GM19043 (cell line): ENCODE results near the gene WWC2.

ENCODE experiments used
- ATAC-seq: cut with Tn5 transposase; IDR thresholded peaks from one replicate; pipeline ENCODE4 v1.9.1; 2021; ENCODE audit warnings: low read depth; ENCODE audit not compliant: unreplicated experiment

WWC2 gene

DNA sequence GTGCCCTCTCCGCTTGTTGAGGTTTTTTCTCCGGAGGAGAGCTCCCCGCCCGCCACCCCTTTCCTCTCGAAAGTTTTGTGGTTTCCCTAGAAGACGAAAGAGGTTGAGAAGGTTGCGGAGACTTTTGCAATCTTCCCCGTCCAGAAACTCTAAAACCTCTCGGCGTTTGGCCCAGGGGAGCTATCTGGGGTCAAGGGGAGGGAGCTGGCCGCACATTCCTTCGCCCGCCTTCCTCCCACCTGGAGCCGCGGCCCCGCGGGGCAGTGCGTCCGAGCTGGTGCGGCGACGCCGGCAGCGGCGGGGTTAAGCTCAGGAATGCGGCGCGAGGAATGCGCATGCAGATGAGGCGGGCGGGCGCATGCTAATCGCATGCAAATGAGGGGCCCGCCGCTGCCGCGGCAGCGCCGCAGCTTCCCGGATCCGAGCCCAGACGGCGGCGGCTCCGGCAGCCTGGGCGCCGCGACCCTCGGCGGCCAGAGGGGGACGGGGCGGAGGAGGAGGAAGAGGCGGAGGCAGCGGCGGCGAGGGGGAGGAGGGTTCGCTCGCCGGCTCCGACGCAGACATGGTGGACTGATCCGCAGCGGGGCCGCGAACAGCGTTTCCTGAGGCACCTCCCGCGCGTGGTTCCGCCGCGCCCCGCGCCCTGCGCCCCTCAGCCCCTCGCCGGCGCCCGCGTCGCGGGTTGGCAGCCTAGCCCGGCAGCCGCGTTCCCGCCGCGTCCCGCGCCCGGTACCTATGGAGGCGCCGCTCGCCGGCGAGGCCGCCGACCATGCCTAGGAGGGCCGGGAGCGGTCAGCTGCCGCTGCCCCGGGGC is at the start of gene WWC2:
TSS of gene WWC2 (plus strand) at position 535 of the 814 bp plus-strand sequence. CDS start at position 770, 235 bp downstream.
- ATAC-seq = peak; percentile 65

DNA sequence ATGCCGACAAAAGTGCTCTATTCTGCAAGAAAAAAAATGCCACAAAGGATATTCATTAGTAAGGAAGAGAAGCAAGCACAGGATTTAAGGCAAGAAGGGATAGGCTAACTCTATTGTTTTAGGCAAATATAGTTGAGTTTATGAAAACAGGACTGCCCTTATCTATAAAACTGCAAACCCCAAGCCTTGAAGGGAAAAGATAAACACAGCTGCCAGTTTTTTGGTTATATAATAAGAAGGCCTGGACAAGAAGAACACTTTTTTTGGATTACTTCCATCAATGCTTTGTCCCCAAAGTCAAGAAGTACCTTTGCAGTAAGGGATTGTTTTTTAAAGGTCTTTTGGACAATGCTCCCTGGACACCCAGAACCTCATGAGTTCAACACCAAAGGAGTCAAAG is 45.4 kb upstream of the WWC2 start:
- ATAC-seq = no peak

DNA sequence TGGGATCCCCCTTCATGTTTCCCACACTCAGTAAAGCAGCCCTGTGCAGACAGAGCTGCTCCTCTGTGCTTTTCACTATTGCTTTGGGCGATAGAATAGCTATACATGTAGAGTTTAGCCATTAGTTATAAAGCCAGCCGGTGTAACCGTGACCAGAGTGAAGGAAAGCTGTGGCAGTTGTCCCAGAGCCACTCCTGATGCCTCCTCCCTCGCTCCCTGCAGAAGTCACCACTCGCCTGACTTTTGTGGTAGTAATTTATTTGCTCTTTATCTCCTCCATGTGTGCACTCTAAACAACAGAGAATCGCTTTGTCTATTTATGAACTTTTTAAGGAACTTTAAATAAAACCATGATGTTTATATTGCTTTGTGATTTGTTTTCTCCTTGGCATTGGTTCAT is 41.8 kb upstream of the WWC2 start:
- no peak for ATAC-seq

DNA sequence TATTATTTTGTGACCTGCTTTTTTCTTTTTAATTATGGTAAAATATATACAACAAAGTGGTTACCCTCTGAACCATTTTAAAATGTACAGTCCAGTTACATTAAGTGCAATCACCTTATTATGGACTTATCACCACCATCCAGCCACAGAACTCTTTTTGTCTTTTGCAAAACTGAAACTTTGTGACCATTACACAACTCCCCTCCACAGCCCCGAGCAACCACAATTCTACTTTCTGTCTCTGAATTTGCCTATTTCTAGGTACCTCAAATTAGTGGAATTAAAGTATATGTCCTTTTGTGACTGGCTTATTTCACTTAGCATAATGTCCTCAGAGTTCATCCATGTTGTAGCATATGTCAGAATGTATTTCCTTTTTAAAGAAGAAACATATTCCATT is 39.3 kb upstream of the WWC2 start:
- ATAC-seq = no peak

DNA sequence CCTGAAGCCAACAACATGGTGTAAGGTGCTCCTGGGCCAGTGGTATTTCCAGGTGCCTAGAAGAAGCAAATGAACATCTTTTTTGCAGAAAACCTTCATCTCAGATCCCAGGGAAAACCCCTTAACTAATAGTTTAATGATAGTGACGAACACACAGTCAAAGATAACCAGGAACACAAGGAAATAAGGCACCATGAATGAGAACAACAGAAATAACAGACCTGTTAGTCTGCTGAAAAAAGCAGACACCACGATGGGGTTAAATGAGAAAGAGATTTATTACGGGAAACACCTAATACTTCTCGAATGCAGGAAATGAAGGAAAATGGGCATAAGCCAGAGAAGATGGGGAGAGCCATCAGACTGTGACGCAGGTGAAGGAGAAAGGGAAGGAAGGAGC is 30.6 kb upstream of the WWC2 start:
- no peak for ATAC-seq

DNA sequence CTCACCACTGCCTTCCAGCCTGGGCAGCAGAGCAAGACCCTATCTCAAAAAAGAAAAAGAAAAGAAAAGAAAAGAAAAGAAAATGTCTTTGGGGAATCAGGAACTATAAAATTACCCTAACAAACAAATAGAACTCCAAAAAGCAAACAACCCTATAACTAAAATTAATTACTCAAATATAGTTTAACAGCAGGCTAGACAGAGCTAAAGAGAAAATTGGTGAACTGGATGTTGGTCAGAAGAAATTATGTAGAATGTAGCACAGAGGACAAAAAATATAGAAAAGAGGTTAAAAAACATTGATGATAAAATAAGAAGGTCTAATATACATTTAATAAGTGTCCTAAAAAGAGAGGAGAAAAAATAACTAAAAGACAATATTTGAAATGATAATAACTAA is 27.8 kb upstream of the WWC2 start:
- no peak for ATAC-seq

DNA sequence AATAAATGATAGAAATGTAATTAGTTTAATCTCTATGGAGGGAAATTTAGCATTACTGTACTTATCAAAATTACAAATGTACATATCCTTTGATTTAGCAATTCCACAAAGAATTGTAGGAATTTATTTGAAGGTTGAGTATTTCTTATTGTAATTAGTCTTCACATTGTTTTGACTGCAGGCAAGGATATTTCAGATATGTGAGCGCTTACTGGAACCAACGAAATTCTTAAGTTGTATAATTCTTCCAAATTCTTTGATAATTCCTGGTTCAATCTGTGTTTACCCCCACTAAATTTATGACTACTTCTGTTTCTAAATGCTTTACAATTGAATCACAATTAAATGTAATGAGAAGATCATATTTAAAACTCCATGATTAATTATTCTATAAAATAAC is 26.9 kb upstream of the WWC2 start:
- ATAC-seq = no peak

DNA sequence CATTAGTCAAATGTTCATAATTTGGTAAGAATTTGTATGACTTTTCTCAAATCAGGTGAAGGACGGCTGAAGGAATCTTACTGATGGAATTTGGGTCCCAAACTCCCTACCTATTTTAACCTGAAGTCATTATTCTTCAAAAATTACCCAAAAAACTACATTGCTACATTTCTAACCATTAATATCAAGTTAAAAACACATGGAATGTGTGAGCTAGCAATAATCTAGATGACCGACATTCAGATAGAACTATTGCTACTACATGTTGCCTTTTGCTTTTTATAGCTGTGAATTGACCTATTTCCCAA is 25.3 kb upstream of the WWC2 start:
- no peak for ATAC-seq

DNA sequence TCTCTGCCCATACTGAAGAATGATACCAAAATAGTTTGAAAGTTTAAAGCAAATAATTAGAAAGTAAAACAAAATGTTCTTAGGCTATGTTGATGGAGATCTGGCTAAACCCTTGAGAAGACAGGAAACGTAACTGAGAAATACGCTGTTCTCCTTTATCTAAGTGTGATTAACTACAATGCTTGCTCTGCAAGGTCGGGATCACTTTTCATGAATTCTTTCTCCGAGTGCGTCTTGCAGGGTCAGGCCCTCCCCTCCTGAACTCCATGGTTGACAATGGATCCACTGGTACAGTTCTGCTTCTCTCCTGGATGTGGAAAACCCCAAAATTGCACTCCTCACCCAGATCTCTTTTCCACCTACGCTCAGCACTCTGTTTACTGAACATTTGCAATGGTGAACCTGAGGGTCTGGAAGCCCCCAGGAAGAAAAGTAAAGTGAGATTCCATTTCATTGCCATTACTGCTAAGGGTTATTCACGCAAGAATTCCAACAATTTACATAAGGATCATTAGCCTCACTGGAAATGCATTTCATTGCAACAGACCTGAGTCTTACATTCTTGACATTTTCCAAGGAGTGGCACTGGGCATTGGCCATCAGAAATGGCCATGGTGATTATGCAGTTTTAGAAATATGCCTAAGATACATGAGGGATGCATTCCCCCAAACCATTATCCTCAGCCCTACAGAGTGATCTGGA is 24.6 kb upstream of the WWC2 start:
- ATAC-seq = no peak

DNA sequence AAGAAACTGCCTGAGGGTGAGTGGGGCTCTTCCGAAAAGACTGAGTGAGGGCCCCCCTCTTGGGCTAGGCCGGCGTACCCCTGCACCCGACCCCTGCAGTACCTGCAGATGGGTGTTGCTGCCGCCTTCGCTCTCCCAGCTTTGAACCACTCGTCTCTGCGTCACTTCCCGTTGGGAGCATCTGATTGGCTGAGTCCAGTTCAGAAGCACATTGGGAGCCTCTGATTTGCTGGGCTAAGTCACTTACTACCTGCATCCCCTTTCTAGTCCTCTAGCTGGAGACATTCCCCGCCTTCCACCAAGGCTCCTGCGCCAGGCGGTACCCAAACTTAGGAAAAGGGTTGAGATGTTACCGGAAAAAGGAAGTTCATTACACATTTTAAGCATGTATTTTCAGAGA is 20.4 kb upstream of the WWC2 start:
- no peak for ATAC-seq

DNA sequence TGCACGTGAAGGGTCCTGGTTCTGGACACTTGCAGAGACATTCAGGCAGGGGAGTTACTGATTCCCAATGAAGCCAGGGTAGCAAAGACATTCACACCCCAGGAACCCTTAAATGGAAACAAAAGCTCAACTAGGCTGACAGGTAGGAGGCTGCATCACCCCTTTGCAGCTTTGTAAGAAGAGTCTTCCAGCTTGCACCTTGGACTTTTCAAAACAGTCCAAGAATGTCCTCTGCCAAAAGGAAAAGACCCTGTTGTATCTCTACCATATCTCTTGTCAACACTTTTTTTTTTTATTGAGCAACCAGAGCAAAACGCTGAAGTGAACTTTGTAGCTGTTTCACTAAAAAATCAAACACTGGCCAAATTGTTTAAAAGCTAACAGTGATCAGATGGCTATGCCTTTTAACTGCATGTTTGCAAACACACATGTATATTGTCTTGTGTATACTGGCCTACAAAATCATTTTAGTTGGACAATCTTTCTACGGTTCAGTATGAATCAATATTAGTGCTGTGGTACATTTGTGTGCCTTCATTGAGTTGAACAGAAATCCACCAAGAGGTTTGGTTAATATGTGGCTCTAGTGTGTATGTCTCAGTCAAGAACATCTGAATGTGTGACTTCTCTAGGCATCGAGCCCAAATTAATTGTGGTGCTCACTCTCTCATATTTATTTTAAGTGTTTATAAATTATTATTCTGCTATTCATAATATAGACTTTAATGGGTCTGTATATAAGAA is 18.5 kb upstream of the WWC2 start:
- ATAC-seq = no peak

DNA sequence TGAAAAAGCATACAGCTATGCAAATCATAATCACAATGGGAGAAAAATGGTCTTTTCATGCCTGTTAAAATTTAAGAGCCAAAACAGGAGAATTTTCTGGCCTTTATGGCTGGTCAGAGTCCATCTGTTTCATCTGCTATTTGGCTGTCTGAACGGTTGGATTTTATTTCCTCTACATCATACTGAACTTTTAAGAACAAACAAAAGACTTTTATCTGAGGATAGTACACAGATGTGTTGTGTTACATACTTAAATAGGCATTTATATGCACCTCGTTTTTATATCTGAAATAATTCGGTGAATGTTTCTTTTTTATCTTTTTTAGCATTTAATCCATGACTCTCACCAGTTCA is 18.0 kb upstream of the WWC2 start:
- ATAC-seq = no peak

DNA sequence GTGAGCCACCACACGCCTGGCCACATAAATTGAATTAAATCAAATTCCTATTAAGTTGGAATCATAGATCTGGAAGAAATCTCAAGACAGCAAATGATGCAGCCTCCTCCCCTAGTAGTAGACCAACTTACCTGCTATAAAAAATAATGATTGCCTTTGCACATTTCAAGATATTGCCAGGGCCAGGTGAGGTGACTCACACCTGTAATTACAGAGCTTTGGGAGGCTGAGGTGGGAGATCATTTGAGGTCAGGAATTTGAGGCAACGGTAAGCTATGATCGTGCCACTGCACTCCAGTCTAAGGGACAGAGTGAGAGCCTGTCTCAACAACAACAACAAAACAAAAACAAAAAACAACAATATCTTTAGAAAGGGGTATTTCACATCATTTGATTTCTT is 17.0 kb upstream of the WWC2 start:
- no peak for ATAC-seq

DNA sequence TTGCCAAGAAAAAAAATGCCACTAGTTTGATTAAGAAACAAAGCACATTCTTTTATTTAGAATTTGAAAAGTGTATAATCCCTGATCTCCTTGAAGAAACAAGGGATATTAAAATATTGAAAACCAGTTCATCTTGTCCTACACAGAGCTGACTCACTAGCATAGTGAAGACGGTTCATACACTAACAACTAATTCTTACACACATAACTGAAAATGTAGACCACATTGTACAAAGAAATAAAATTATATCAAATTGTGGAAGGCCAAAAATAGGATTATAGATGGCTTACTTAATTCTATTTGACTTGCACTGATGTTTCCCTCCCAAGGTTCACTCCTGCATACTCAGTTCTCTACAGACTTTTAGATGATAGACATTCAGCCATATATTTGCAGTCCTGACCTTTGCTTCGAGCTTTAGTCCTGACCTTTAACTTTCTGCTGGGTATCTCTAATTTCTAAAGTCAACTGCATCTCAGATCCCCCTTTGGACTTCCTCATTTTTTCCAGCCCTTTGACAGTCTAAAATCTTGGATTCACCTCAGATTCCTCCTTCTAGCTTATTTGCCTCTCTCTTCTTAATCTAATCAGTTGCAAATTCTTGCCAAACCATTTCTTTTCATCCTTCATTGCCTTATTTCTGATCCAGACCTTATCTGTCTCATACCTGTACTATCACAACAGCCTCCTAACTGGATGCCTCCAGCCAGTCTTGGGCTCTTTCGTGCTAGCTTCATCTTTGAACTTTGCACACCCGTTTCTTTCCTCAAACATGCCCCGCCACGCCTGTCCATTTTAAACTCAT is 4.5 kb upstream of the WWC2 start:
- ATAC-seq = no peak

DNA sequence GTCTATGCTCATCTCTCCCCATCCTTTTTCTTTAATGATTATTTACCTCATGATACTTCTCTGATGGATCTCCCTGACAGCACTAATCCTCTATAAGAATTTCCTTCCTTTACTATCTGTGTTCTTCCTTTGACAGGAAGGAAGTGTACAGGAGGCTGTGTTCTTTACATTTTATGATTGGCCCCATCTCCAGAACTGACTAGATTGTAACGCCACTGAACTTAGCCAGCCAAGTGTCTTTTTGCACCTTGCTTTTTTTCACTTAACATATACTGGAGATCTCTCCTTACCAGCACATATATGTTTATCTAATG is 3.9 kb upstream of the WWC2 start:
- ATAC-seq = no peak

DNA sequence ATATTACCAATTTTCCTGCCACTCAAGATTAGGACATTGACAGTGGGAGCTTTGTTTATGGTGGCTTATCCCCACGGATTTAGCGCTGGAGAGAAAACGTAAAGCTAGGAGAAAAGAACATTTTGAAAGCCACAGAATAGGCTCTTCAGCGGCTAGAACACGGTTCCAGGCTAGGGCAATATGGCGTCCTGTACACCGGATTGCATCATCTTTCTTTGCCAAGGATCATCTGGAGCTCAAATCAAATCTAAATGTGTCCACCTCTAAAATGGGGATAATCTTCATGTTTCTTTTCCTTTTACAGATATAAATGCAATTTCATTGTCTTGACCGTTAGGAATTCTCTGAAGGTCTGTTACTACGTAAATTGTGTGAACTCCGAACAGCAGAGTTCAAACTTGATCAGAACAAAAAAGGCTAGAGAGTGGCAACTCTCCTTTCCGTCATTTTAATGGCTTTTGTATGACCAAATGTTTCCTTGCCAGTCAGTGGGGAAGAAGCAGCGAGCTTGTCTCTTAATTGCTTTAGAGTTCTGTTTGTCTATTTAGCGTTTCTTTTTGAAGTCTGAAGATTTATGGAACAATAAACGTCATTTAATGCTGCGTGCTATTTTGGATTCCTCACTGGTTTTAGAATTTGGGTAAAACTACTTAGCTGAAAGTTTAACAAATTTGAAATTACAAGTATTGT is 2.6 kb upstream of the WWC2 start:
- ATAC-seq = no peak

DNA sequence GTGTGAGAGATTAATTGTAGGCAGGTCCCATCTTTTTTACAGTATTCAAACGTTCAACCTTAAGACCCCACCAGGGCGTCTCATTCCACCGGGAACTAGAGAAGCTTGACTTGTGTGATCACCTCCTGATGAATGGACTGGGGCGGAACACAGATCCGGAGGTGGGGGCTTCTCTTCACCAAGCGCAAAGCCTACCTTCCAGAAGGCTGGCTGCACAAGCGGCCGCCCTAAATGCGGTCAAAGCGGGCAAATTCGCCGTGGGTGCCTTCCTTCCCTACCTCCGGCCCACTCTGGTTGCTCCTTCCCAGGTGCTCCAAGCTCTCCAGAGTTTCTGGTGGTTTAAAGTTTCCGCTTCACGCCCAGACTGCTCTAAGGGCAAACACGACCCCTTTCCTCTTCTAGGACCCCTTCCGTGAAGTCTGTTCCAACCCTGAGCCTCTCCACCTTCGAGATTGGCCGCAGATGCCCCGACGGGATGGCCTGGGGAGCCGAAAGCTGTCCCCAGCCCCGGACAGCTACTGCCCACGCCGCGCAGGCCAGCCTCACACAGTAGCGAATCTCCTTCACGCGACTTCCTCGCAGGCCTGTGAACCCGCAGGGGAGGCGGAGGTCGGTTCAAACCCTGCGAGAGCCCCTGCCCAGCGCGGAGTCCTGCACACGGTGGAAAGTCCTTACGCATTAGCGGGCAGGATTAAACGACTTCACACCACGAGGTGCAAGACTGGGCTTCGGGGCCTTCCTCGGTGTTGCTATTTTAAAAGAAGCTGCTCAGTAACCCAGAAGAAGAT is 1.6 kb upstream of the WWC2 start:
- no peak for ATAC-seq

DNA sequence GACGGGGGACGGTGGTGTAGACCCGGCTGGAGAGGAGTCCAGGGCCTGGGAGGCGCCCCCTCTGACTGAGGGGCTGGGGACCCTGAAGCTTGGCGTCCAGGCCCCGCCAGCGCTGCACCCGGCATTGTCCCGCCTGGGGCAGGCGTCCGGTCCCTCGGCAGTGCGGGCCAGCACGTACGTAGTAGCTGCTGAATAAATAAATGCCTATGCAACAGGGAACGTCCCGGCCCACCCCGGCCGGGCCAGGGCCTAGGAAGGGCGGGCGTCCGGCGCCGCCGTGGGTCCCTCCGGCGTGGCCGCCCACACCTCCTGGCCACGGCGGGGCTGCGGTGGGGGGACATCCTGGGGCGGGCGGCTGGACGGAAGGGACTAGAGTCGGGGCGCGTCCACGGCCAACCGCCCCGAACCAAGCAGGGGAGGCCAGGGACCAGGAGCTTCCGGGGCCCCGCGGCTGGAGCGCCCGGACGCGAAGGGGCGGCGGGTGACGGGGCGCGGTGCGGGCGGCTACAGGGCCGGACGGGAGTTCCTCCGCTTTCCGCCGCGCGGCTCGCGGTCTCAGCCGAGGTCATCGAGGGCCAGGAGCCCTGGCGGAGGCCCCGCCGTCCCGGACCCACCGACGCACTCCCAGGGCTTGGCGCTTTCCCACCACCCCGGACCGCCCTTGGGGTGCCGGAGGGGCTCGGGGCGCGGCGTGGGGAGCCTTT is 886 bp upstream of the WWC2 start:
- no peak for ATAC-seq
